SKM-1 (cell line): Measurements from ENCODE around the gene YIPF2.
"Not testable (repeated sequence)": the region's sequence is repeated elsewhere in the genome, so short reads cannot be mapped to it uniquely, and the experiment has no call there.

Experiments
- DNase-seq: peaks from one replicate; lab custom pipeline; 2025; ENCODE audit not compliant: unreplicated experiment; lab: John Stamatoyannopoulos, UW

YIPF2 gene

DNA sequence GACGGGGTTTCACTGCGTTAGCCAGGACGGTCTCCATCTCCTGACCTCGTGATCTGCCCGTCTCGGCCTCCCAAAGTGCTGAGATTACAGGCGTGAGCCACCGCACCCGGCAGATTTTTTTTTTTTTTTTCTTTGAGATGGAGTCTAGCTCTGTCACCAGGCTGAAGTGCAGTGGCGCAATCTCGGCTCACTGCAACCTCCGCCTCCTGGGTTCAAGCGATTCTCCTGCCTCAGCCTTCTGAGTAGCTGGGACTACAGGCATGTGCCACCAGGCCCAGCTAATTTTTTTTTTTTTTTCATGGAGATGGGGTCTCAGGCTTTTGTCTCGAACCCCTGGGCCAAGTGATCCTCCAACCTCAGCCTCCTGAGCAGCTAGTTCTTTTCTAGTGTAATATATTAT lies 13.2 kb upstream of the YIPF2 start:
- DNase-seq, result not testable (repeated sequence)

DNA sequence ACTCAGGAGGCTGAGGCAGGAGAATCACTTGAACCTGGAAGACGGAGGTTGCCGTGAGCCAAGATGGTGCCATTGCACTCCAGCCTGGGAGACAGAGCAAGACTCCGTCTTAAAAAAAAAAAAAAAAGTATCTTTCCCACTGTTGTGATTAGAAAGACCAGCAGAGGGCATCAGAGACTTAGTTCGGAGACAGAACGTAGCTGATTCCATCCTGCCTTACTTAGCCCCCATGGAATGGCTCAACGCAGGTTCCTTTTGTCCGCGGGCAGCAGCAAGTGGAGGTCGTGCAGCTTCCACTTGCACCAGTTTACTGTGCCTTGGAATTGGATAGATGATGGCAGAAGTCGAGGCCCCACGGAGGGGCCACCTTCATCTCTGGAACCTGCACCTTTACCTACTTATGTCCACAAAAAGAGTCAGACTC lies 8.2 kb upstream of the YIPF2 start:
- peak; percentile 54 for DNase-seq

DNA sequence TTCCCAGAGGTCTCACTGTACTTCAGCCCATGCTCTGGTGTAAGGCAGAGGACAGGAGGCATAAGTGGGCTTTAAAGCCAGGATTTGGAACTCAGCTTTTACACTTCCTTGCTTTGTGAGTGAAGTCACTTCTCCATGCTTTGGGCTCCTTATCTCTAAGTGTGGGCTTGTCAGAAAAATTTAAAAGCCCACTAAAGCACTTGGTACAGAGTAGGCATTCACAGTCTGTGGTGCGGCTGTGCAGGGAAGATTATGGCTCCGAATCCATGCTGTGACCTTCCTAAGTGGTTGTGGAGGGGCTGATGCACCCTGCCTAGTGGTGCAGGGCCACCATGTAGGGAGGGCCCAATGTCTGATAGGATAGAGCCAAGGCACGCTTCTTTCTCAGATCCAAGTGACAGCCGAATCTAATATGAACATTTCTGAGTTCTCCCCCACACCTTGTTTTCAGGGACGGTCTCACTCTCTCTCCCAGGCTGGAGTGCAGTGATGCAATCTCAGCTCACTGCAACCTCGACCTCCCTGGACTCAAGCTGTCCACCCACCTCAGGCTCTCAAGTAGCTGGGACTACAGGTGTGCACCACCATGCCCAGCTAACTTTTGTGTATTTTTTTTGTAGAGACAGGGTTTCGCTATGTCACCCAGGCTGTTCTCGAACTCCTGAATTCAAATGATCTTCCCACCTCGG lies 7.1 kb upstream of the YIPF2 start:
- DNase-seq, result no peak

DNA sequence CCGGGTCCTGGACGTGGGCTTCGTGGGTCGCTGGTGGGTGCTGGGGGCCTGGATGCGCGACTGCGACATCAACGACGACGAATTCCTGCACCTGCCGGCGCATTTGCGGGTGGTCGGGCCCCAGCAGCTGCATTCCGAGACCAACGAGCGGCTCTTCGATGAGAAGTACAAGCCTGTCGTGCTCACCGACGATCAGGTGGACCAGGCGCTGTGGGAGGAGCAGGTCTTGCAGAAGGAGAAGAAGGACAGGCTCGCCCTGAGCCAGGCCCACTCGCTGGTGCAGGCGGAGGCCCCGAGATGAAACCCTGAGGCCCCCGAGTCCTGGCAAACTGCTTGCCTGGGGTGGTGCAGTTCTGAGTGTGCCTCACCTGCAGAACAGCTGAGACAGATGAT lies 959 bp upstream of the YIPF2 start:
- DNase-seq, result no peak

DNA sequence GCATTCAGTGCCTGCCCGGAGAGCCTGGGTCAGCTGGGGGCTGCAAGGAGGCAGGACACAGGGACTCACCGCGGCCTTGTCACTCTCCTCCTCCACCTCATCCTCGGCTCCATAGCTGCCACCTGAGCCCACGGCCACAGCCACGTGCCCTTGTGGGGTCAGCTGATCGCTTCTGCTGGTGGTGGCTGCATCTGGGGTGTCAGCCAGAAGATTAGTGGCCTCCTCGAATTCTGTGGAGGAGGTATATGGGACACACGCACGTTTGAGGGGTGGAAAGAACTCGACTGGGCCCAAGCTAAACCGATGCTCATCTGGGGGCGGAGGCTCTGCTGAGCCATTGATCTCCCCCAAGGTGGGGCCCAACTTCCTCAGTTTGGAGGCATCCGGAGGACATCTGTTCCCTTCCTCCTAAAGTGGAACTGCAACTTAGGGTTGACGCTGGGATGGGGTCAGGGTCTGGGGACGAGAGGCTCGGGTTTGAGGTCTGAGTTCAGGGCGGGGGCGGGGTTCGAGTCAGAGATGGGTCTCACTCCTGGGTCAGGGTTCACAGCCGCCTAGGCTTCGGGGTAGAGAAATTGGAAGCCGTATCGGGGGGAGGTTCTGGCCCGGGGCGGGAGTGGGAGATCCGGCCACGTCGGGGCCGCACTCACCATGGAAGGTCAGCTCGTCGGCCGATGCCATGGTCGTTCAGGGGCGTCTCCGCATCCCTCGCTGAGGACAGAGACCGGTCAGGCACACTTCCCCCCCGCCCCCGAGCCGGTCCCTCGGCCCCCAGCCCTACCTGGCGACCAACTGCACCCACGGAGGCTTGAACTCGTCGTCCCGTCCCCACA lies 493 bp downstream of the YIPF2 start:
- DNase-seq, result no peak

DNA sequence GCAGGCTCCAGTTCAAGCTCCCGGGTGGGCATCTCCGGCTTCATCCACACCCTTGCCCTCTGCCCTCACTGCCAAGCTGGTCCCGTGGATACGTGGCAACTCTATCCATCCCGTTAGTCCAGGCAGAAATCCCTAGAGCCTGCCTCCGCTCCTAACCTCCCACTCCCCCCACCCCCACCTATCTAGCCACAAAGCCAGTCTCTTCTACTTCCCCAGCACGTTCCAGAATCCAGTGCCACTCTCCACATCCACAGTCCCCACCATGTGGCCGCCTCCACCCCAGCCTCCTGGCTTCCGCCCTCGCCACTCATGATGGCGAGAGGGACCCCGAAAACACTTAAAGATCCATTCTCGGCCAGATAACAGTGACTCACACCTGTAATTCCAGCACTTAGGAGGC lies 3.8 kb downstream of the YIPF2 start:
- DNase-seq, result no peak

DNA sequence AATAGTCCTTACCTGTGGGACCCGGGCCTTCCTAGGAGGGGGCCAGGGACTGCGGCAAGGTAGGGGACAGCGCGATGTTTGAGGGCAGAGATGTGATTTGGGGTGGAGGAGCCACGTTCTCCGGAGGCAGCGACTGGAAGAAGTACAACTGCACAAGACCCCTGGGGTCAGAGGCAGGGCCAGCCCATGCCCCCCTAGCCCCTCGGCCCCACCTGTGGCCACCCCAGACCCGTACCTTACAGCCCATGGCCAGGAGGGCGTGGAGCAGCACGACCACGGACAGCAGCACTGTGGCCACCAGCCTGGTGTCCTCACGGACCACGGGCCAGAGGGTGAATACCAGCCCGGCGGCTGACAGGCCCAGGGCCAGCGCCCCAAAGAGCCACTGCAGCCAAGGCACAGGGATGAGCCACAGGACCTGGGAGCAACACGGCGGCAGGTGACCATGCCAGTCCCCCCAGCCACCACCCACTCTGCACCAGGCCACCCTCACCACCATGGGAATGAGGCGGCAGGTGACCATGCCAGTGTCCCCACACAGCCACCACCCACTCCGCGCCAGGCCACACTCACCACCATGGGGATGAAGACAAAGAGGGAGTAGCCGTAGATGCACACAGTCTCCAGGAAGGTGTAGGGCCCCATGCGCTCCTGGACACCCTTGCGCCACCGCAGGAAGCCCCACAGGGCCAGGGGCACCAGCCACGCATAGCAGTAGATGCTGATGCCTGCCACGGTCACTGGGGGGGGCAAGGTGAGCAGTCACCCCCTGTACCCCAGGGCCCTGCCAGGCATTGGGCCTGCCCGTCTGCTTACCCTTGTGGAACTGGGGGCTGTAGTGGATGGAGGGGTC lies 5.0 kb downstream of the YIPF2 start:
- no peak for DNase-seq

DNA sequence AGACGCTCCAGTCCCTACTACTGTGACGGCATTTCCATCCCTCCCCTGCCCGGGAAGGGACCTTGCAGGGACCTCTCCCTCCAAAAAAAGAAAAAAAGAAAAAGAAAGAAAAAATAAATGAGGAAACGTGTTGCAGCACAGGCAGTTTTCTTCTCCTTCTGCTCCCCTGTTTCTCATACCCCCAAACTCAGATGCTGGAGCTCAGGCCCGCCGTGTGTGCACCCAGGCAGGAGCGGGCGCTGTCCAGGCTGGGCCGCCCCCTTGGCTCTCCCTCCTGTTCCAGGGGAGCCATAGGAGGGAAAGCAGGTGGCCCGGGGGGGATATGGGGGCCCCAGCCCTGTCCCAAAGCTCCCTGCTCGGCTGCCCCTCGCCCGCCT lies 5.8 kb downstream of the YIPF2 start:
- no peak for DNase-seq

DNA sequence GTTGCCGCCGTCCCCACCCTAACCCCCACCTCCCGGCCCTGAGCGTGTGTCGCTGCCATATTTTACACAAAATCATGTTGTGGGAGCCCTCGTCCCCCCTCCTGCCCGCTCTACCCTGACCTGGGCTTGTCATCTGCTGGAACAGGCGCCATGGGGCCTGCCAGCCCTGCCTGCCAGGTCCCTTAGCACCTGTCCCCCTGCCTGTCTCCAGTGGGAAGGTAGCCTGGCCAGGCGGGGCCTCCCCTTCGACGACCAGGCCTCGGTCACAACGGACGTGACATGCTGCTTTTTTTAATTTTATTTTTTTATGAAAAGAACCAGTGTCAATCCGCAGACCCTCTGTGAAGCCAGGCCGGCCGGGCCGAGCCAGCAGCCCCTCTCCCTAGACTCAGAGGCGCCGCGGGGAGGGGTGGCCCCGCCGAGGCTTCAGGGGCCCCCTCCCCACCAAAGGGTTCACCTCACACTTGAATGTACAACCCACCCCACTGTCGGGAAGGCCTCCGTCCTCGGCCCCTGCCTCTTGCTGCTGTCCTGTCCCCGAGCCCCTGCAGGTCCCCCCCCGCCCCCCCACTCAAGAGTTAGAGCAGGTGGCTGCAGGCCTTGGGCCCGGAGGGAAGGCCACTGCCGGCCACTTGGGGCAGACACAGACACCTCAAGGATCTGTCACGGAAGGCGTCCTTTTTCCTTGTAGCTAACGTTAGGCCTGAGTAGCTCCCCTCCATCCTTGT lies 6.4 kb downstream of the YIPF2 start:
- no peak for DNase-seq

DNA sequence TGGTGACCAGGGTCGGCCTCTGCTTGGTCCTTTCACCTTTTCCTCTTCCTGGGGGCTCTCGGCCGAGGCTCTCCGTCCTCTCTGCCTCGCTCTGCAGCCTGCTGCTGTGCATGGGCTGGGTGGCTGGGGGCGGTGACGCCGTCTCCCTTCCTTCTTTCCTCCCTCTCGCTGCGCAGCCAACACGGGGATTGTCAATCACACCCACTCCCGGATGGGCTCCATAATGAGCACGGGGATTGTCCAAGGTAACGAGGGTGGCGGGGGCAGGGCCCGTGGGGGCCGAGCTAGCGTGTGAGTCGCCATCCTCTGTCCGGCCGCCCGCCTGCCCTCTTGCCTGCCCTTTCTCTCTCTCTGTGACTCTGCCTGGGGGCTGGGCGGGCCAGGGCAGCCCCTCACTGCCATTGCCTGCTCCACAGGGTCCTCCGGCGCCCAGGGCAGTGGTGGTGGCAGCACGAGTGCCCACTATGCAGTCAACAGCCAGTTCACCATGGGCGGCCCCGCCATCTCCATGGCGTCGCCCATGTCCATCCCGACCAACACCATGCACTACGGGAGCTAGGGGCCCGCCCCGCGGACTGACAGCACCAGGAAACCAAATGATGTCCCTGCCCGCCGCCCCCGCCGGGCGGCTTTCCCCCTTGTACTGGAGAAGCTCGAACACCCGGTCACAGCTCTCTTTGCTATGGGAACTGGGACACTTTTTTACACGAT lies 7.1 kb downstream of the YIPF2 start:
- no peak for DNase-seq

DNA sequence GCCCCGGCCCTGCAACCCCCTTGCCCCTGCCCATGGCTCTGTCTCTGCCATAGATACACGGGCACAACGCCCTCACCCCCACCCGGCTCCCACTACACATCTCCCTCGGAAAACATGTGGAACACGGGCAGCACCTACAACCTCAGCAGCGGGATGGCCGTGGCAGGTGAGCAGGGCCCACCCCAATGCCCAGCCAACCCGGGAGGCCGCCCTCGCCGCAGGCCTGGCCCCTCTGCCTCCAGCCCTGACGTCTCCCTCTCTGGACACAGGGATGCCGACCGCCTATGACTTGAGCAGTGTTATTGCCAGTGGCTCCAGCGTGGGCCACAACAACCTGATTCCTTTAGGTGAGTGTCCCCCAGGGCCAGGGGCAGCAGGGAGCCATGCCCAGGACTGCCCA lies 7.7 kb downstream of the YIPF2 start:
- DNase-seq, result no peak

DNA sequence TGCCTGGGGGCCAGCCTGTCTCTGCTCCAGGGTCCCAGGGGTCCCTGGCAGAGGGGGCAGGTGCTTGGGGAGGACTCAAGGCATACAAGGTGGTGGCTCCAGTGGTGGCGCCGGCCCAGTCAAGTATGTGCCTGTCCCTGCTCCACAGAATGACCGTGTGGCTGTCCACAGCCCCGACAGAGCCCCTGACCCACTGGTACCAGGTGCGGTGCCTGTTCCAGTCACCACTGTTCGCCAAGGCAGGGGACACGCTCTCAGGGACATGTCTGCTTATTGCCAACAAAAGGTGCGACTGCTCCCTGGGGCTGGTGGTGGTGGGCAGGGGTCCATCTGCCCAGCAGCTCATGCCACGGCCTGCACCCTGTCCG lies 8.2 kb downstream of the YIPF2 start:
- DNase-seq, result no peak

DNA sequence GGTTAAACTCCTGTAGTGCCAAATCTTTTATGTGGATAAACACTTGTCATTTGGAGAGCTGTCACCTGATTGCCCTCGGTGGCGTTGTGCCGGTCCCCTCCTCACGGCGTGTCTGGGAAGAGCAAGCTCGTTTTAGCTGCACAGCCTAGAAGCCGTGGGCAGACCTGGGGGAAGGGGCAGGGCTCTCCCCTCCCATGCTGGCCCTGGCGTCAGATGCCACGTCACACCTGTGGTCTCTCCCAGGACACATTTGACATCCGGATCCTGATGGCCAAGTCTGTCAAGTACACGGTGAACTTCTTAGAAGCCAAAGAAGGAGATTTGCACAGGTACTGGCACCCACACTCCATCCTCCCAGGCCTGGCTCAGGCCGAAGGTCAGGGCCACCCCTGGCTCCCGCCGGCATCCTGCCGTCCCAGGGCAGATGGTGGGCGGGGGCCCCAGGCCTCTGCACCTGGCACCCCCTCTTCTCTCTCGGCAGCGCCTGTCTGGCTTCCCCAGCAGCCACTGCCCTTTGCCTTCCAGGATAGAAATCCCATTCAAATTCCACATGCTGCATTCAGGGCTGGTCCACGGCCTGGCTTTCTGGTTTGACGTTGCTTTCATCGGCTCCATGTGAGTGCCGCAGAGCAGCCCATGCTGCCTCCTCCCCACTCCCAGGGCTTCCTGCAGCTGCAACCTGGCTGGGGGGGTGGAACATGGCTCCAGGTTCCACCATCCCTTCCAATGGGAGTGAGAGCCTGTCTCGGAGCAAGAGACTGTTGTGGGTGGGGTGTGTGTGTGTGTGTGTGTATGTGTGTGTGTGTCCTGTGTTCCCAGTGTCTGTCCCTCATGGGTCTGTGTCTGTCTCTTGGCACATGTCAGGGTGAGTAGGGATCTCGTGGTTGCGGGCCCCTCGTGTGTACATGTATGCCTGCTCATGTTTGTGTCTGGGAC lies 8.8 kb downstream of the YIPF2 start:
- no peak for DNase-seq

DNA sequence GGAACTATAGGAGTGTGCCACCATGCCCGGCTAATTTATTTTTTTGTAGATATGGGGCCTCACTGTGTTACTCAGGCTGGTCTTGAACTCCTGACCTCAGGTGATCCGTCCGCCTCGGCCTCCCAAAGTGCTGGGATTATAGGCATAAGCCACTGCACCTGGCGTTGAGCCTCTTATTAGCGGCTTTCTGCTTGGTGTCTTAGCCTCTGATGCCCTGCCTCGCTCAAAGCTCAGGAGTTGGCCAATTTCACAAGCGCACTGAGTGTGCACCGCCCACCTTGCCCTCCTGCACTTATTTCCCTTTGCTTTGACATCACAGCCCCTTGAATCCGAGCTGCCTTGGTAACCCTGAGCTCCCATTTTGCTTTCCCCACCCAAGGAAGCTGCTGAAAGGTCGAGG lies 10.1 kb downstream of the YIPF2 start:
- no peak for DNase-seq

DNA sequence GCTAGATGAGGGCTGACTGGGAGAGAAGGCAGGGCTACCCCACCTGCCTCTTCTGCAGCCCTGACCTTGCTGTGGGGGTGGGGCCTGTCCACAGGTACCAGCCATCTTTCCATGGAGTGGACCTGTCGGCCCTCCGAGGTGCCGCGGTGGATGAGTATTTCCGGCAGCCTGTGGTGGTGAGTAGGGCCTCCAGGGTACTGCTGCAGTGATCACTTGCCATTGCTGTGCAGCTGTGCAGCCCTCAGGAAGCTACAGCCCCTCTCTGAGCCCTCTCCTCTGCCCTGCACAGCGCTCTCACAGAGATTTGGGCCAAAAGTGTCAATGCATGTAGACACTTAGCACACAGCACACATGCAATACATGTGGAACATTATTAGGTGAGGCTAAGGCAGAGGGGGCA lies 11.8 kb downstream of the YIPF2 start:
- DNase-seq, result no peak

DNA sequence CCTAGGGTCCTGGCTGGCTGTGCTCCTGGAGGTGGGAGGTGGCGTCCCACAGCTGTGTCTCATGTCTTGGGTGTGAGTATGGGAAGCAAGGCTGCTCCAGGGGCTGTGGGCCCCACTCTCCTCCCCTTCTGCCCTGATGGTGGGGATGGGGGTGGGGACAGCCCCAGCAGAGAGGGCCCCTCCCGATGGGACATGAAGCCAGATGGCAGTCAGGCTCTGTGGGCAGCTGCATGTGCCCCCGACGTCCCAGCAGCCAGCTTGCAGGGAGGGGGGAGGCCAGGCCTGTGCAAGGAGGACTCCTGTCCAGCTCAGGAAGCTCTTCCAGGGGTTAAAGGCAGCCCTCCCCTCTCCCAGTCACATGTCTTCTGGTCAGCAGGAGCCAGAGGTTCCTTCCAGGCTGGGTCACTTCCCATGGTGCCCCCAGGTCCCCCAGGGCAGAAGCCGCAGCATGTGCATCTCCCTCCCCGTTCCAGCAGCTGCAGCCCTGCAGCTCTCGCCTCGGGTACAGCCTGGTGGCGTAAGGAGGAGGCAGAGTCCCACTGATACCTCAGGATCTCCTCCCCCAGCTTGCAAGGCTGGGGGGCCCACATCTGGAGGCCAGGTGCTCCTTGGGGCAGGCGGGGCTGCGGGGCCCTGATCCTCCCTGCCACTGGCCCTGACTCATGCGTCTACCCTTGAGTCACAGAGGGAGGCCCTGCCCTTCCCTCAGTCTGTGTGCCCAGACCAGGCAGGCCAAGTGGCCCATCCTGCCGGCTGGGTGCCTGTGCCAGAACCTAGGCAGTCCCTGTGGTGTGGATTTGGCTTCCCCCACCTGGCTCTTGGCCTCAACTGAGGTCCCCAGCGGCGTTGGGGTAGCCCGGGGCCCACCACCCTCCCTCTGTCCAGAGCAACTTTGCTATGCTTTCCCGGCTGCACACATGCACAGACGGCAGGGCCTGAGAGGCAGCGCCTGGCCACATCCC lies 13.0 kb downstream of the YIPF2 start:
- no peak for DNase-seq

DNA sequence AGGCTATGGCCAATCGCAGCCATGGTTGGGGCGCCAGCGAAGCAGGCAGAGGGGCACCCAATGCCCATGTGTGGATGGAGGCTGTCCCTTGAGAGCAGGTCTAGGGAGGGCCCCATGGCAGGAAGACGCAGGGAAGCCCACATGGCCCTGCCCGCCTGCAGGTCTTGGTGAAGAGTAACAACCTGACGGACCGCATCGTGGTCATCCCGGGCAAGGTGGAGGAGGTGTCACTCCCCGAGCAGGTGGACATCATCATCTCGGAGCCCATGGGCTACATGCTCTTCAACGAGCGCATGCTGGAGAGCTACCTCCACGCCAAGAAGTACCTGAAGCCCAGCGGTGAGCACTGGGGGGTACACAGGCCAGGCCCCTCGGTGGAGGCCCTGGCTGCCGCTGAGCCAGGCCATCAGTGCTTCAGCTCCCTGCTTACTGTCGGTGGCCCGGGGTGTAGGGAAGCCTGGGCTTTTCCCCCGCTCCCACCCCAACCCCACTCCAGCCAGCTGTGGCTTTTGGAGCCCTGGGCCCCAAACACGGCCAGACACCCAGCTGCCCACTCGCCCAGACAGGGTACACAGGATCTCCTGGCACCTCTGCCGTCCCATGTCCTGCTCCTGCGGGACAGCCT lies 14.6 kb downstream of the YIPF2 start:
- DNase-seq, result no peak

DNA sequence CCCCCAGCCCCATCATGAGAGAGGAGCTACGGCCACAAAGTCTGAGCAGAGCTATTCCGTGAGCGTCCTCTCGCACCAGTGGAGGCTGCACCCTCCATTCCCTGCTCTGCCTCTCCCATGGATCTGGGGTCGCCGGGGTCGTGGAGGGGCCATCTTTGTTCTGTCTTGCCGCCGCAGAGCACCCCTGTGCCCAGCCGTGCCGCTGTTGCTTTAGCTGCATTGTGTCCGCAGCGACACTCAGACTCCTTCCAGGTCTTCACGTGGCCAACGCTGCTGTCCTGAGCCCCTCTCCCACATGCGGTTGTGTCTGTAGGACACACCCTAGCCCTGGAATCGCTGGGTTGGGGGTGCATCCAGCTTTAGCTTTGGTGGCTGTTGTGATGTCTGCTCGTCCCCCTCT lies 15.8 kb downstream of the YIPF2 start:
- DNase-seq, result no peak
